Caco-2 (cell line): ENCODE measurements around the gene XPA. TPM values are rescaled to one million over a fixed set of nuclear protein-coding genes. Genes with fewer than 3 reads are reported as not detected.

Source experiments
- BruUV-seq: library from RNA; stranded (reverse); fragments of 400-500 nt; replicated peaks from 2 replicates; lab custom pipeline; 2021; lab: Mats Ljungman, UMichigan
- CTCF ChIA-PET: fragments of 300-600 bp; sonication (Branson Sonifier 250); formaldehyde crosslinking; loops from one replicate; lab custom pipeline; 2022; ENCODE audit warnings: antibody characterized with exemption; lab: Charles Lee
- POLR2A ChIA-PET: fragments of 300-600 bp; sonication (Branson Sonifier 250); formaldehyde crosslinking; loops from one replicate; lab custom pipeline; 2022; ENCODE audit warnings: antibody characterized with exemption; lab: Charles Lee
- DNase-seq, 2 experiments: peaks; one replicate each; pipeline versions ENCODE4 v3.0.0 to v3.0.0-alpha.2; 2020 to 2022
- H3K27me3 ChIP-seq: replicated peaks from 2 replicates; pipeline ENCODE4 v1.6.0; 2011; ENCODE audit warnings: low read length; ENCODE audit not compliant: control insufficient read depth, insufficient read depth
- H3K36me3 ChIP-seq: 2 replicates; pipeline ENCODE4 v1.5.1; 2011; ENCODE audit warnings: low read length; ENCODE audit not compliant: control insufficient read depth, insufficient read depth
- H3K4me1 ChIP-seq: fragments of 250-450 bp; sonication (Bioruptor Pico); 2 replicates; pipeline ENCODE4 v1.5.1; 2020; ENCODE audit warnings: mild to moderate bottlenecking
- H3K4me3 ChIP-seq: 2 replicates; pipeline ENCODE4 v1.5.1; 2011; ENCODE audit warnings: low read depth, mild to moderate bottlenecking, control low read depth, low read length
- H3K9me3 ChIP-seq: fragments of 250-450 bp; sonication (Bioruptor Pico); 2 replicates; pipeline ENCODE4 v1.5.1; 2020; ENCODE audit warnings: mild to moderate bottlenecking, moderate library complexity
- H3K27ac Mint-ChIP-seq: one replicate; pipeline ENCODE4 v1.8.0; 2022; ENCODE audit warnings: mixed read lengths; ENCODE audit not compliant: unreplicated experiment
- H3K27me3 Mint-ChIP-seq: one replicate; pipeline ENCODE4 v1.8.0; 2022; ENCODE audit warnings: mixed read lengths; ENCODE audit not compliant: insufficient read depth, unreplicated experiment
- H3K36me3 Mint-ChIP-seq: one replicate; pipeline ENCODE4 v1.8.0; 2022; ENCODE audit warnings: mild to moderate bottlenecking, mixed read lengths; ENCODE audit not compliant: insufficient read depth, unreplicated experiment
- H3K4me1 Mint-ChIP-seq: one replicate; pipeline ENCODE4 v1.8.0; 2022; ENCODE audit warnings: low read depth, mixed read lengths; ENCODE audit not compliant: unreplicated experiment
- H3K4me3 Mint-ChIP-seq: one replicate; pipeline ENCODE4 v1.8.0; 2022; ENCODE audit warnings: mild to moderate bottlenecking, moderate library complexity, mixed read lengths; ENCODE audit not compliant: unreplicated experiment
- H3K9me3 Mint-ChIP-seq: one replicate; pipeline ENCODE4 v1.8.0; 2022; ENCODE audit warnings: mixed read lengths; ENCODE audit not compliant: unreplicated experiment
- CTCF ChIP-seq, 2 experiments: fragments of 200-600 bp in 1 of 2; IDR thresholded peaks; 1 replicate in 1 of 2; 2 replicates in 1 of 2; pipeline versions ENCODE4 v1.5.1 to v1.8.0; 2011 to 2022; ENCODE audit warnings: antibody characterized with exemption in 1 of 2, control low read depth in 1 of 2, inconsistent platforms in 1 of 2, low read depth in 1 of 2, low read length in 1 of 2, mild to moderate bottlenecking in 1 of 2, moderate library complexity in 1 of 2; ENCODE audit not compliant: insufficient read depth in 1 of 2, severe bottlenecking in 1 of 2, unreplicated experiment in 1 of 2
- intact Hi-C: fragments of 100-400 bp; cut with micrococcal nuclease; formaldehyde crosslinking; loops from one replicate; pipeline ENCODE4 v1.10.0; 2022; ENCODE audit not compliant: unreplicated experiment
- total RNA-seq: library from RNA; stranded (reverse); gene quantifications from 2 replicates; pipeline ENCODE4 v1.2.3, GENCODE V29; 2022

XPA gene
- total RNA-seq, 1 experiment from 2014 or later: 18.8 TPM

- no peaks in the 10 kb centered on the region for H3K4me1 Mint-ChIP-seq
- intact Hi-C loops: no loop called here
- no peak for DNase-seq
- BruUV-seq: no TSS peak
- Histone ChIP-seq H3K27me3 (no peaks in the 10 kb centered on the region), H3K4me3 (no peak overlapping the region), H3K4me1 (no peaks in the 10 kb centered on the region), H3K9me3 (no peaks in the 10 kb centered on the region), H3K36me3 (no peaks in the 10 kb centered on the region)
- no peak overlapping the region for H3K27ac Mint-ChIP-seq
- H3K9me3 Mint-ChIP-seq: no peaks in the 10 kb centered on the region
- H3K4me3 Mint-ChIP-seq: no peak overlapping the region
- POLR2A ChIA-PET: interaction anchor here (1.6 kb wide), 1 partner anchor 12 kb away, joined by 9 read pairs; the partner anchor contains the start of genes NCBP1 and TSTD2
- CTCF ChIA-PET: no interaction called here
- no peaks in the 10 kb centered on the region for H3K27me3 Mint-ChIP-seq
- no peak for TF ChIP-seq CTCF (IDR thresholded peaks at IDR 0.05; ENCODE audit: insufficient read depth in 1 of 2, low read depth in 1 of 2, low read length in 1 of 2, severe bottlenecking in 1 of 2, unreplicated experiment in 1 of 2)
- H3K36me3 Mint-ChIP-seq: peaks cover 51% of the 10 kb centered on the region
Measured at GRCh38 chr9:97645720-97646119, 51.4 kb downstream of the XPA start.

GRCh38 chr9:97640325-97640724 lies 56.8 kb downstream of the XPA start:
- Mint-ChIP-seq H3K4me1 (peaks cover 9% of the 10 kb centered on the region), H3K36me3 (peaks cover 28% of the 10 kb centered on the region), H3K27ac (no peak overlapping the region), H3K4me3 (no peak overlapping the region), H3K9me3 (no peaks in the 10 kb centered on the region), H3K27me3 (no peaks in the 10 kb centered on the region)
- peaks cover 5% of the 10 kb centered on the region for H3K4me1 ChIP-seq
- H3K9me3 ChIP-seq: no peaks in the 10 kb centered on the region
- CTCF ChIA-PET: no interaction called here
- TF ChIP-seq CTCF (IDR thresholded peaks at IDR 0.05; ENCODE audit: insufficient read depth in 1 of 2, low read depth in 1 of 2, low read length in 1 of 2, severe bottlenecking in 1 of 2, unreplicated experiment in 1 of 2): no peak
- no TSS peak for BruUV-seq
- no peaks in the 10 kb centered on the region for H3K27me3 ChIP-seq
- H3K36me3 ChIP-seq: no peaks in the 10 kb centered on the region
- intact Hi-C loops: no loop called here
- no peak for DNase-seq
- POLR2A ChIA-PET: no interaction called here
- H3K4me3 ChIP-seq: no peak overlapping the region

GRCh38 chr9:97638666-97639065 lies 58.5 kb downstream of the XPA start:
- Histone ChIP-seq H3K36me3 (no peaks in the 10 kb centered on the region), H3K9me3 (no peaks in the 10 kb centered on the region), H3K4me1 (peaks cover 5% of the 10 kb centered on the region), H3K27me3 (no peaks in the 10 kb centered on the region), H3K4me3 (no peak overlapping the region)
- intact Hi-C loops: no loop called here
- no peaks in the 10 kb centered on the region for H3K9me3 Mint-ChIP-seq
- H3K36me3 Mint-ChIP-seq: peaks cover 26% of the 10 kb centered on the region
- no peaks in the 10 kb centered on the region for H3K27me3 Mint-ChIP-seq
- no TSS peak for BruUV-seq
- CTCF ChIA-PET: no interaction called here
- TF ChIP-seq CTCF (IDR thresholded peaks at IDR 0.05; ENCODE audit: insufficient read depth in 1 of 2, low read depth in 1 of 2, low read length in 1 of 2, severe bottlenecking in 1 of 2, unreplicated experiment in 1 of 2): peak in 1 of 2 experiments; percentile 26
- H3K4me3 Mint-ChIP-seq: no peak overlapping the region
- H3K4me1 Mint-ChIP-seq: peaks cover 9% of the 10 kb centered on the region
- POLR2A ChIA-PET: no interaction called here
- H3K27ac Mint-ChIP-seq: no peak overlapping the region
- peak in 1 of 2 experiments; percentile 11 for DNase-seq
